Spleen (tissue), 11 donors: ENCODE data around the gene ARMC9. TPM values are rescaled to one million over a fixed set of nuclear protein-coding genes. Genes with fewer than 3 reads are reported as not detected.
A peak's percentile ranks its signal among the peaks of the same experiment; 100 is the strongest.

Experiments
- DNase-seq: peaks from one replicate; pipeline ENCODE4 v3.0.0-alpha.2; 2020
- H3K27ac ChIP-seq, 8 donors: fragments of 200-600 bp; sonication (generic) in 7 of 8; 1 replicate in 4 of 8; 2 replicates in 4 of 8; pipeline versions ENCODE4 v1.5.0 to v1.8.0; 2016 to 2021; ENCODE audit warnings: inconsistent platforms in 4 of 8, mild to moderate bottlenecking in 4 of 8, moderate library complexity in 1 of 8
- H3K27me3 ChIP-seq, 7 donors: fragments of 200-600 bp; sonication (generic) in 6 of 7; replicated peaks in 1 of 7; 1 replicate in 4 of 7; 2 replicates in 3 of 7; pipeline versions ENCODE4 v1.5.0 to v1.8.0; 2016 to 2021; ENCODE audit warnings: inconsistent platforms in 3 of 7, mild to moderate bottlenecking in 1 of 7
- H3K36me3 ChIP-seq, 6 donors: fragments of 200-600 bp; sonication (generic) in 5 of 6; 1 replicate in 4 of 6; 2 replicates in 2 of 6; pipeline versions ENCODE4 v1.5.0 to v1.8.0; 2016 to 2021; ENCODE audit warnings: inconsistent platforms in 2 of 6
- H3K4me1 ChIP-seq, 6 donors: fragments of 200-600 bp; sonication (generic) in 5 of 6; 1 replicate in 3 of 6; 2 replicates in 3 of 6; pipeline versions ENCODE4 v1.5.0 to v1.8.0; 2016 to 2021; ENCODE audit warnings: inconsistent platforms in 3 of 6
- H3K4me3 ChIP-seq, 8 donors: fragments of 200-600 bp; sonication (generic) in 7 of 8; 1 replicate in 4 of 8; 2 replicates in 4 of 8; pipeline versions ENCODE4 v1.5.0 to v1.8.0; 2016 to 2021; ENCODE audit warnings: inconsistent platforms in 4 of 8, mild to moderate bottlenecking in 4 of 8, moderate library complexity in 2 of 8
- H3K9me3 ChIP-seq, 8 donors: fragments of 200-600 bp; sonication (generic) in 7 of 8; 1 replicate in 4 of 8; 2 replicates in 4 of 8; pipeline versions ENCODE4 v1.5.0 to v1.8.0; 2016 to 2021; ENCODE audit warnings: inconsistent platforms in 4 of 8
- POLR2A ChIP-seq, 3 donors: fragments of 450-650 bp; IDR thresholded peaks; one replicate each; pipeline ENCODE4 v1.5.1; 2017; ENCODE audit warnings: antibody characterized with exemption in 3 of 3, mild to moderate bottlenecking in 1 of 3
- POLR2AphosphoS5 ChIP-seq, 3 donors: sonication (generic); formaldehyde crosslinking; IDR thresholded peaks; one replicate each; pipeline ENCODE4 v1.5.1; 2017; ENCODE audit warnings: antibody characterized with exemption in 3 of 3
- WGBS, 5 donors: extraction: QIAGEN DNeasy Blood & Tissue Kit in 3 of 5; methylation state at CpG; one replicate each; pipeline versions ENCODE4 v1.1.5 to v1.1.7; 2013 to 2018; 5-methylcytosine and 5-hydroxymethylcytosine counted together
- intact Hi-C: fragments of 100-400 bp; cut with DNase I; formaldehyde crosslinking; loops from one replicate; pipeline ENCODE4 v1.15.0; 2023; ENCODE audit warnings: low total_unique reads
- polyA plus RNA-seq, 3 donors: library from polyadenylated mRNA; stranded (reverse); fragments of 200-250 nt; gene quantifications; one replicate each; pipeline ENCODE4 v1.2.1, GENCODE V29; 2013
- total RNA-seq, 7 donors: library from RNA; depleted of rRNA in 3 of 7; stranded (reverse); fragments of >200 nt in 3 of 7; fragmentation: NEBNext Ultra II Directional in 4 of 7; extraction: Animal tissue kit (Norgen Biotek cat#: 25700) in 4 of 7; gene quantifications; one replicate each; pipeline versions ENCODE4 v1.1.0 to v1.2.1, GENCODE V29; 2016 to 2021
- TF ChIP-seq, protein P1 (sequence below), 11 experiments: fragments of 200-600 bp in 7 of 11; fragments of 450-650 bp in 4 of 11; sonication (generic) in 4 of 11; IDR thresholded peaks in 8 of 11; conservative IDR thresholded peaks in 3 of 11; 1 replicate in 7 of 11; 2 replicates in 4 of 11; pipeline versions ENCODE4 v1.4.0 to v1.8.0; 2016 to 2021; ENCODE audit warnings: antibody characterized with exemption in 11 of 11, inconsistent platforms in 4 of 11, mild to moderate bottlenecking in 1 of 11
- donor health status: healthy with polysubstance abuse.
- donor health status: DM: no; HTN: no; CAD: no; lungs with moderate emphysema.
- donor health status: DM: no; HTN: no; CAD: no.
- donor health status: Bipolar disorder and iron deficiency.
- donor health status: healthy.
- donor health status: DM: no; HTN: no; CAD: no.
- donor health status: DM: yes; HTN: yes; CAD: no.

The ARMC9 gene
- total and polyA plus RNA-seq, 10 donors: 0.83 to 8.9 (median 4.7) TPM

- TF ChIP-seq, protein P1, sequence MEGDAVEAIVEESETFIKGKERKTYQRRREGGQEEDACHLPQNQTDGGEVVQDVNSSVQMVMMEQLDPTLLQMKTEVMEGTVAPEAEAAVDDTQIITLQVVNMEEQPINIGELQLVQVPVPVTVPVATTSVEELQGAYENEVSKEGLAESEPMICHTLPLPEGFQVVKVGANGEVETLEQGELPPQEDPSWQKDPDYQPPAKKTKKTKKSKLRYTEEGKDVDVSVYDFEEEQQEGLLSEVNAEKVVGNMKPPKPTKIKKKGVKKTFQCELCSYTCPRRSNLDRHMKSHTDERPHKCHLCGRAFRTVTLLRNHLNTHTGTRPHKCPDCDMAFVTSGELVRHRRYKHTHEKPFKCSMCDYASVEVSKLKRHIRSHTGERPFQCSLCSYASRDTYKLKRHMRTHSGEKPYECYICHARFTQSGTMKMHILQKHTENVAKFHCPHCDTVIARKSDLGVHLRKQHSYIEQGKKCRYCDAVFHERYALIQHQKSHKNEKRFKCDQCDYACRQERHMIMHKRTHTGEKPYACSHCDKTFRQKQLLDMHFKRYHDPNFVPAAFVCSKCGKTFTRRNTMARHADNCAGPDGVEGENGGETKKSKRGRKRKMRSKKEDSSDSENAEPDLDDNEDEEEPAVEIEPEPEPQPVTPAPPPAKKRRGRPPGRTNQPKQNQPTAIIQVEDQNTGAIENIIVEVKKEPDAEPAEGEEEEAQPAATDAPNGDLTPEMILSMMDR (IDR thresholded peaks at IDR 0.05 in 8 of 11, conservative IDR thresholded peaks at IDR 0.05 in 3 of 11): no peak
- TF ChIP-seq POLR2A (IDR thresholded peaks at IDR 0.05): no peak
- TF ChIP-seq POLR2AphosphoS5 (IDR thresholded peaks at IDR 0.05): no peak
These were observed 37.7 kb upstream of the ARMC9 start for GRCh38 chr2:231160701-231161100.

GRCh38 chr2:231161252-231161839 lies 37.1 kb upstream of the ARMC9 start:
- H3K9me3 ChIP-seq: no peaks in the 10 kb centered on the region
- TF ChIP-seq, protein P1 (IDR thresholded peaks at IDR 0.05 in 8 of 11, conservative IDR thresholded peaks at IDR 0.05 in 3 of 11): no peak
- TF ChIP-seq POLR2A (IDR thresholded peaks at IDR 0.05): no peak
- TF ChIP-seq POLR2AphosphoS5 (IDR thresholded peaks at IDR 0.05): no peak
- H3K36me3 ChIP-seq: peaks cover 0 to 80% (median 21%) of the 10 kb centered on the region in 6 donors
- no peak for DNase-seq
- no peaks in the 10 kb centered on the region for H3K27me3 ChIP-seq
- 71 to 74% (median 72%) methylated on average over 7 of the region's 7 CpGs for WGBS, 5 donors
- peaks cover 0 to 22% (median 8%) of the 10 kb centered on the region in 6 donors for H3K4me1 ChIP-seq
- no peak overlapping the region for H3K4me3 ChIP-seq
- H3K27ac ChIP-seq: peak overlapping the region in 6 of 8 donors; percentile 25 to 58 (median 49)
- intact Hi-C loops: no loop called here

More at GRCh38 chr2:231160701-231161100, 37.7 kb upstream of the ARMC9 start:
- Histone ChIP-seq H3K4me1 (peaks cover 0 to 22% (median 8%) of the 10 kb centered on the region in 6 donors), H3K27ac (peak overlapping the region in 3 of 8 donors; percentile 46 to 56 (median 52)), H3K9me3 (no peaks in the 10 kb centered on the region), H3K27me3 (no peaks in the 10 kb centered on the region), H3K36me3 (peaks cover 0 to 80% (median 14%) of the 10 kb centered on the region in 6 donors), H3K4me3 (no peak overlapping the region)
- WGBS, 5 donors: 95 to 99% (median 97%) methylated on average over 5 of the region's 5 CpGs
- intact Hi-C loops: no loop called here
- DNase-seq: no peak

- Histone ChIP-seq H3K4me3 (no peak overlapping the region), H3K27ac (peak overlapping the region in 6 of 8 donors; percentile 39 to 58 (median 52)), H3K36me3 (peaks cover 0 to 85% (median 26%) of the 10 kb centered on the region in 6 donors), H3K27me3 (no peaks in the 10 kb centered on the region), H3K9me3 (no peaks in the 10 kb centered on the region), H3K4me1 (peaks cover 0 to 22% (median 8%) of the 10 kb centered on the region in 6 donors)
- 67 to 82% (median 74%) methylated on average over 2 of the region's 2 CpGs for WGBS, 5 donors
- TF ChIP-seq, protein P1 (IDR thresholded peaks at IDR 0.05 in 8 of 11, conservative IDR thresholded peaks at IDR 0.05 in 3 of 11): no peak
- TF ChIP-seq POLR2AphosphoS5 (IDR thresholded peaks at IDR 0.05) (no peak), POLR2A (IDR thresholded peaks at IDR 0.05) (no peak)
- DNase-seq: no peak
- intact Hi-C loops: no loop called here
These were observed 36.5 kb upstream of the ARMC9 start for GRCh38 chr2:231161877-231162329.

- no peaks in the 10 kb centered on the region for H3K27me3 ChIP-seq
- intact Hi-C loops: no loop called here
- no peaks in the 10 kb centered on the region for H3K9me3 ChIP-seq
- 92 to 100% (median 96%) methylated on average over 3 of the region's 3 CpGs for WGBS, 5 donors
- peaks cover 0 to 22% (median 8%) of the 10 kb centered on the region in 6 donors for H3K4me1 ChIP-seq
- no peak for DNase-seq
- no peak overlapping the region for H3K4me3 ChIP-seq
- TF ChIP-seq POLR2AphosphoS5 (IDR thresholded peaks at IDR 0.05): no peak
- TF ChIP-seq, protein P1 (IDR thresholded peaks at IDR 0.05 in 8 of 11, conservative IDR thresholded peaks at IDR 0.05 in 3 of 11): no peak
- no peak for TF ChIP-seq POLR2A (IDR thresholded peaks at IDR 0.05)
- peaks cover 0 to 89% (median 31%) of the 10 kb centered on the region in 6 donors for H3K36me3 ChIP-seq
- no peak overlapping the region for H3K27ac ChIP-seq
These were observed 35.4 kb upstream of the ARMC9 start for GRCh38 chr2:231163011-231163410.
